Osteocyte (in vitro differentiated cells): Measurements from ENCODE around the gene IL1RAPL2. TPM values are rescaled to one million over a fixed set of nuclear protein-coding genes. Genes with fewer than 3 reads are reported as not detected.

Source experiments
- DNase-seq: peaks from one replicate; pipeline ENCODE4 v3.0.0; 2021; ENCODE audit warnings: mixed read lengths; ENCODE audit not compliant: unreplicated experiment; ENCODE audit errors: extremely low spot score
- H3K27ac Mint-ChIP-seq: one replicate; pipeline ENCODE4 v1.8.0; 2021; ENCODE audit warnings: mild to moderate bottlenecking, mixed read lengths; ENCODE audit not compliant: unreplicated experiment
- H3K27me3 Mint-ChIP-seq: one replicate; pipeline ENCODE4 v1.8.0; 2021; ENCODE audit warnings: mixed read lengths; ENCODE audit not compliant: unreplicated experiment
- H3K36me3 Mint-ChIP-seq: one replicate; pipeline ENCODE4 v1.8.0; 2021; ENCODE audit warnings: mixed read lengths; ENCODE audit not compliant: unreplicated experiment
- H3K4me1 Mint-ChIP-seq: one replicate; pipeline ENCODE4 v1.8.0; 2021; ENCODE audit warnings: mixed read lengths; ENCODE audit not compliant: unreplicated experiment
- H3K4me3 Mint-ChIP-seq: one replicate; pipeline ENCODE4 v1.8.0; 2021; ENCODE audit warnings: mild to moderate bottlenecking, moderate library complexity, mixed read lengths; ENCODE audit not compliant: unreplicated experiment
- H3K9me3 Mint-ChIP-seq: one replicate; pipeline ENCODE4 v1.8.0; 2021; ENCODE audit warnings: mixed read lengths; ENCODE audit not compliant: unreplicated experiment
- total RNA-seq: library from RNA; stranded (reverse); gene quantifications from 2 replicates; pipeline ENCODE4 v1.2.1, GENCODE V29; 2021
- TF ChIP-seq, protein P1 (sequence below): fragments of 200-600 bp; sonication (generic); IDR thresholded peaks from 2 replicates; pipeline ENCODE4 v1.5.0; 2021; ENCODE audit warnings: antibody characterized with exemption, mild to moderate bottlenecking, moderate library complexity

IL1RAPL2 gene
- total RNA-seq, 1 donor from 2014 or later: not detected

DNA sequence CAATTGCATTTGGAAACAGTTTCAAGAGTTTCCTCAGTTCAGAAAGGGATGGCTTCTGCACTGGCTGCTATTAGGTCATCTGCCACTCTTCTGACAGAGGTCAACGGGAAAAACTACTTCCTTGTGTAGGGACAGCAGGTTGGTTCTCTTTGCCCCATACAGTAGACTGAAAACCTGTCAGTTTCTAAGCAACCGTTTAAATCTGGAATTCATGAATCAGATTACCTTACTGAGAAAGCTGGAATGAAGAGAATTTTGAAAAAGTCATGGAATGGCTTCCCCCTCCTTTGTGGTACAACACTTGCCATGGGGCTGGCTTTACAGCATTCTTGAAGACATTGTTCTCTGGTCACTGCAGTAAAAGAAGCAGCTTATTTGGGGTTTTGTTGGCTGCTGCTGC is 240.3 kb downstream of the IL1RAPL2 start:
- TF ChIP-seq, protein P1, sequence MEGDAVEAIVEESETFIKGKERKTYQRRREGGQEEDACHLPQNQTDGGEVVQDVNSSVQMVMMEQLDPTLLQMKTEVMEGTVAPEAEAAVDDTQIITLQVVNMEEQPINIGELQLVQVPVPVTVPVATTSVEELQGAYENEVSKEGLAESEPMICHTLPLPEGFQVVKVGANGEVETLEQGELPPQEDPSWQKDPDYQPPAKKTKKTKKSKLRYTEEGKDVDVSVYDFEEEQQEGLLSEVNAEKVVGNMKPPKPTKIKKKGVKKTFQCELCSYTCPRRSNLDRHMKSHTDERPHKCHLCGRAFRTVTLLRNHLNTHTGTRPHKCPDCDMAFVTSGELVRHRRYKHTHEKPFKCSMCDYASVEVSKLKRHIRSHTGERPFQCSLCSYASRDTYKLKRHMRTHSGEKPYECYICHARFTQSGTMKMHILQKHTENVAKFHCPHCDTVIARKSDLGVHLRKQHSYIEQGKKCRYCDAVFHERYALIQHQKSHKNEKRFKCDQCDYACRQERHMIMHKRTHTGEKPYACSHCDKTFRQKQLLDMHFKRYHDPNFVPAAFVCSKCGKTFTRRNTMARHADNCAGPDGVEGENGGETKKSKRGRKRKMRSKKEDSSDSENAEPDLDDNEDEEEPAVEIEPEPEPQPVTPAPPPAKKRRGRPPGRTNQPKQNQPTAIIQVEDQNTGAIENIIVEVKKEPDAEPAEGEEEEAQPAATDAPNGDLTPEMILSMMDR: no peak
- H3K27me3 Mint-ChIP-seq: peaks cover 8% of the 10 kb centered on the region
- no peak overlapping the region for H3K4me3 Mint-ChIP-seq
- no peaks in the 10 kb centered on the region for H3K4me1 Mint-ChIP-seq
- H3K9me3 Mint-ChIP-seq: peaks cover 5% of the 10 kb centered on the region
- no peaks in the 10 kb centered on the region for H3K36me3 Mint-ChIP-seq
- no peak for DNase-seq
- no peak overlapping the region for H3K27ac Mint-ChIP-seq

DNA sequence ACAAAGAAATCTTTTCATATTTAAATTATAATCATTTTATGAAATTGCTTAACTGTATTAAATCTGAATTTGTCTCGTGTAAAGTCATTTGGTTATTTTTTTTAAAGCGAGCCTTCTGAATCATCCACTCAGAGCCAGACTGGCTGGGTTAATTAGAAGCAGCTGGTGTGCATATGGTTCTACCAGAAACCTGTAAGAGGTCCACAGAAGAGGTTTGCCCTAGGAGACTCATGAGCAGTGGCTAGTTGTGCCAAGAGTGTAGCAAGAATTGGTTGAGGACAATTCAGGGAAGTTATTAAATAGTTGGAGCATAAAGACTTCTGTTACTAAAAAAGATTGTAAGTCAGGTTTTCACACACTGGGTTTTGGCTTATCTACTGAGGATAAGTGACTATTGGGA is 267.4 kb downstream of the IL1RAPL2 start:
- peaks cover 5% of the 10 kb centered on the region for H3K9me3 Mint-ChIP-seq
- DNase-seq: no peak
- TF ChIP-seq, protein P1: no peak

DNA sequence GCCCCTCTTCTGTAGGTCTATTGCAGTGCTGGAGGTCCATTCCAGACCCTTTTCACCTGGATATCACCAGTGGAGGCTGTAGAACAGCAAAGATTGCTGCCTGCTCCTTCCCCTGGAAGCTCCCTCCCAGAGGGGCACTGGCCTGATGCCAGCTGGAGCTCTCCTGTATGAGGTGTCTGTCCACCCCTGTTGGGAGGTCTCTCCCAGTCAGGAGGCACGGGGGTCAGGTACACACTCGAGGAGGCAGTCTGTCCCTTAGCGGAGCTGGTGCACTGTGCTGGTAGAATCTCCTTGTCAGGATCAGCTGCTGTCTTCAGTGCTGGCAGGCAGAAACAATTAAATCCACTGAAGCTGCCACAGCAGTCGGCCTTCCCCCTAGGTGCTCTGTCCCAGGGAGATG is 276.6 kb downstream of the IL1RAPL2 start:
- Mint-ChIP-seq H3K4me3 (no peak overlapping the region), H3K27me3 (peaks cover 3% of the 10 kb centered on the region)
- TF ChIP-seq, protein P1: no peak

More for the DNA sequence above, 267.4 kb downstream of the IL1RAPL2 start:
- Mint-ChIP-seq H3K4me1 (no peaks in the 10 kb centered on the region), H3K36me3 (no peaks in the 10 kb centered on the region), H3K27ac (no peak overlapping the region), H3K27me3 (no peaks in the 10 kb centered on the region), H3K4me3 (no peak overlapping the region)

DNA sequence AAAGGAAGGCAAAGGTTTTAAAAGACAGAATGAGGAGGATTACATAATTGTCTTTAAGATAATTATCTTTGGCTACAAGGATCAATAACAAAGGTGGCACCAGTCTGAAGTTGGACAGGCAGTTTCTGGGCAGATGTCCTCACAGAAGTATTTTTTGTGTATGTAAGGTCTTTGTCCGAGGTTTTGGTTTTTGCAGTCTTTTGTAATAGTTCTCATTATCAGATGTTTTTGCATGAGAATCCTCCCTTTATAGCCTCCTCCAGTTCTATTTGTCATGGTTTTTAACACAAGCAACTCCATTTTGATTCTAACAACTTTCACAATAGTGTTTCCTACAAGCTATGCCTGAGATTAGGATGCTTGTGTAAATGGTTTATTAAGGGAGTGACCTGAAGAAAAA is 286.2 kb downstream of the IL1RAPL2 start:
- H3K4me1 Mint-ChIP-seq: peaks cover 13% of the 10 kb centered on the region
- H3K27ac Mint-ChIP-seq: no peak overlapping the region
- no peaks in the 10 kb centered on the region for H3K36me3 Mint-ChIP-seq
- no peaks in the 10 kb centered on the region for H3K27me3 Mint-ChIP-seq
- DNase-seq: no peak
- TF ChIP-seq, protein P1: no peak
- no peak overlapping the region for H3K4me3 Mint-ChIP-seq
- peaks cover 4% of the 10 kb centered on the region for H3K9me3 Mint-ChIP-seq

More for the DNA sequence above, 276.6 kb downstream of the IL1RAPL2 start:
- H3K4me1 Mint-ChIP-seq: no peaks in the 10 kb centered on the region
- no peaks in the 10 kb centered on the region for H3K36me3 Mint-ChIP-seq
- H3K27ac Mint-ChIP-seq: no peak overlapping the region
- peaks cover 46% of the 10 kb centered on the region for H3K9me3 Mint-ChIP-seq
- no peak for DNase-seq

DNA sequence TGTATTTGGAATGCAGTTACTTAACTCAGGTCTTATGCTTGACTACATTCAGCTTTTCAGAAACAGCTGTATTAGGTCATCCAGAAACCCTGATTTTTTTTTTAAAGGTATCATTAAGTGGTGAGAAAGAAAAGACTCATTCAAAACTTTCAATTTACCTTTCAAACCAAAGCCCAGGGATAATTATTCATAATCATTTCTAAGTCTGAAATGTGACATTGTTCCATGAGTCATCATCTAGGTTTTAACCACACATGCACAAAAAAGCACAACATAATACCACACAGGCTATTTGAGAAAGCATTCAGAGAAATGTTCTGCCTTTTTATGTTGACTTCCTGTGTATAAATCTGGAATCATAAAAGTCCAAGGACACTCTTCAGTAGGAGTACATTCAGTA is 288.2 kb downstream of the IL1RAPL2 start:
- Mint-ChIP-seq H3K27ac (peak overlapping the region; percentile 1), H3K4me3 (no peak overlapping the region), H3K36me3 (no peaks in the 10 kb centered on the region), H3K27me3 (no peaks in the 10 kb centered on the region), H3K9me3 (peaks cover 4% of the 10 kb centered on the region), H3K4me1 (peaks cover 13% of the 10 kb centered on the region)
- DNase-seq: no peak
- TF ChIP-seq, protein P1: no peak
